Coronary artery (tissue), 2 donors: ENCODE data around the gene KCNA5.

ENCODE experiments used
- DNase-seq: peaks from one replicate; pipeline ENCODE4 v3.0.0-alpha.2; 2017; ENCODE audit warnings: low spot score
- H3K27ac ChIP-seq, 2 donors: fragments of 200-600 bp; sonication (generic); one replicate each; pipeline ENCODE4 v1.5.1; 2016 to 2019
- H3K4me3 ChIP-seq: fragments of 200-600 bp; sonication (generic); 2 replicates; pipeline ENCODE4 v1.5.1; 2016; ENCODE audit warnings: mild to moderate bottlenecking, moderate library complexity
- TF ChIP-seq, protein P1 (sequence below): fragments of 200-600 bp; sonication (generic); IDR thresholded peaks from one replicate; pipeline ENCODE4 v1.5.1; 2019; ENCODE audit warnings: antibody characterized with exemption

The KCNA5 gene

DNA sequence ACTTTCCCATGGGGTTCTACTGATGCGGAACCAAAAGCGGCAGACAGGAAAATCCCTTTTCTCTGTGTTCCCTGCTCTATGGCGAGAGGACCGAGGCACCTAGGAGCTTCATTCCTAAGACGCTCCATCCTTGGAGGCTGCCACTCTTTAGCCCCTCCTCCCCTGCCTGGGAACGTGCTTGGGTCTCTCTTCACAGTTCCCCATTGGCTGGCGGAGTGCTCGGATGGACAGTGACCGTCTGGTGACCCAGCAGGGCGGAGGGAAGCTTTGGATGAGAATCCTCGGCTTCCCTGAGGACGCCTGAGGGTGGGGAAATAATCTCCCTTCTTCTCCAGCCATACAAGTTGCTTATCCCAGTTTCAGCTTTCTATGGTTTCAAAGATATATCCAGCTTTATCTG lies 37.3 kb downstream of the KCNA5 start:
- TF ChIP-seq, protein P1, sequence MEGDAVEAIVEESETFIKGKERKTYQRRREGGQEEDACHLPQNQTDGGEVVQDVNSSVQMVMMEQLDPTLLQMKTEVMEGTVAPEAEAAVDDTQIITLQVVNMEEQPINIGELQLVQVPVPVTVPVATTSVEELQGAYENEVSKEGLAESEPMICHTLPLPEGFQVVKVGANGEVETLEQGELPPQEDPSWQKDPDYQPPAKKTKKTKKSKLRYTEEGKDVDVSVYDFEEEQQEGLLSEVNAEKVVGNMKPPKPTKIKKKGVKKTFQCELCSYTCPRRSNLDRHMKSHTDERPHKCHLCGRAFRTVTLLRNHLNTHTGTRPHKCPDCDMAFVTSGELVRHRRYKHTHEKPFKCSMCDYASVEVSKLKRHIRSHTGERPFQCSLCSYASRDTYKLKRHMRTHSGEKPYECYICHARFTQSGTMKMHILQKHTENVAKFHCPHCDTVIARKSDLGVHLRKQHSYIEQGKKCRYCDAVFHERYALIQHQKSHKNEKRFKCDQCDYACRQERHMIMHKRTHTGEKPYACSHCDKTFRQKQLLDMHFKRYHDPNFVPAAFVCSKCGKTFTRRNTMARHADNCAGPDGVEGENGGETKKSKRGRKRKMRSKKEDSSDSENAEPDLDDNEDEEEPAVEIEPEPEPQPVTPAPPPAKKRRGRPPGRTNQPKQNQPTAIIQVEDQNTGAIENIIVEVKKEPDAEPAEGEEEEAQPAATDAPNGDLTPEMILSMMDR = no peak
- peak overlapping the region; percentile 76 to 93 for H3K27ac ChIP-seq
- no peak for DNase-seq
- no peak overlapping the region for H3K4me3 ChIP-seq

DNA sequence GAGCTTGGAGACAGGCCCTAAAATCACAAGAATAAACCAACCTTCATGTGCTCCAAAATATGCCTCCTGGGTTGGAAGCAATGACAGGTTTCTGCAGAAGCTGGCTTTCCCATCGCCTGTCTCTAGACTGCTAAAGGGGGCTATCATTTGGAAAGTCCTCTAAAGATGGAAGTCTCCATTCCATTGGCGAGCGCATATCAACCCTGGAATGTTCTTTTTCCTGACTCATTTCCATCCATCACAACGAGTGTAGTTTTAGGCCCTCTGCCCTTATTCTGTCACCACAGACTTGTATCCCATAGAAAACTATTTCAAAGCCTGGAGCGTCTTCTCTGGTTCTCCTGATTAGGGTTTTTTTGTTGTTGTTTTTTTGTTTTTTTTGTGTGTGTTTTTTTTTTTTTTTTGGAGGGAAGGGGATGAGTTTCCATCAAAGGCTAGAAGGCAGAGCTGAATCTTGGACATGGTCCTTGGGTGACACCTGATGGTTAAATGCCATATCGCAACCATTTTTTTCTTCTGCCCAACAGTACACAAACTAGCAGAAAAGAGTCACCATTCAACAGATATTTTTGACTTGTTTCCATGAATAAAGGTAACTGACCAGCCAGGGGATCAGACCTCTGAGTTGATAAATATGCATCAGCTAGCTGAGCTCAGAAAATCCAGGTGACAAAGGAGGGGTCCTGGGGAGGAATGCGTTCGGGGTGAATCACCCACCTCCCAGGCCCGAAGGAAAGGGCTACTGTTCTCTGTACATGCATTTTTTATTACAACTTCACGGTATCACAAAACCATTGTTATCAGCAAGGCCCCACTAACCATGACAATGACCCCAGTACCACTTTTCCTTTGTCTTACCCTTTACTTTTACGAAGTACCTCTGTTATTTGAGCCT lies 40.5 kb downstream of the KCNA5 start:
- Histone ChIP-seq H3K27ac (peak overlapping the region; percentile 19 to 87), H3K4me3 (no peak overlapping the region)
- TF ChIP-seq, protein P1 = peak; percentile 58
- DNase-seq = no peak

DNA sequence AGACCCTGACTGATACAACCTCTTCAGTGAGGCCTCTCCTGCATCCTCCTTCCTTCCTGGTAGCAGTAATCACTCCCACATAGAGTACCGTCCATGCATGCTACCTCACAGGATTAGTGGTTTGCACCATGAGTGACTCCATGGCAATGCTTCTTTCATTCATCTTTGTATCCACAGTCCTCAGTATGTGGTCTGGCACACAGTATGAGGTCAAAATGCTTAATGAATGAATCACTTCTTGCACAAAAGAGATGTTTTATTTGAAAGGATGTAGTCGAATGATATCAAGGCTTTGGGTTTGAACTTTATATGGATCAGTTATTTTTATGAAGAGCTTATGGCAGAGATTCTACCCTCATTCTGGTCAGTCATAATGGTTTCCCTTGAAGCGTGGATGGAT lies 42.2 kb downstream of the KCNA5 start:
- H3K27ac ChIP-seq = no peak overlapping the region
- no peak for DNase-seq
- no peak overlapping the region for H3K4me3 ChIP-seq
- TF ChIP-seq, protein P1 = no peak

DNA sequence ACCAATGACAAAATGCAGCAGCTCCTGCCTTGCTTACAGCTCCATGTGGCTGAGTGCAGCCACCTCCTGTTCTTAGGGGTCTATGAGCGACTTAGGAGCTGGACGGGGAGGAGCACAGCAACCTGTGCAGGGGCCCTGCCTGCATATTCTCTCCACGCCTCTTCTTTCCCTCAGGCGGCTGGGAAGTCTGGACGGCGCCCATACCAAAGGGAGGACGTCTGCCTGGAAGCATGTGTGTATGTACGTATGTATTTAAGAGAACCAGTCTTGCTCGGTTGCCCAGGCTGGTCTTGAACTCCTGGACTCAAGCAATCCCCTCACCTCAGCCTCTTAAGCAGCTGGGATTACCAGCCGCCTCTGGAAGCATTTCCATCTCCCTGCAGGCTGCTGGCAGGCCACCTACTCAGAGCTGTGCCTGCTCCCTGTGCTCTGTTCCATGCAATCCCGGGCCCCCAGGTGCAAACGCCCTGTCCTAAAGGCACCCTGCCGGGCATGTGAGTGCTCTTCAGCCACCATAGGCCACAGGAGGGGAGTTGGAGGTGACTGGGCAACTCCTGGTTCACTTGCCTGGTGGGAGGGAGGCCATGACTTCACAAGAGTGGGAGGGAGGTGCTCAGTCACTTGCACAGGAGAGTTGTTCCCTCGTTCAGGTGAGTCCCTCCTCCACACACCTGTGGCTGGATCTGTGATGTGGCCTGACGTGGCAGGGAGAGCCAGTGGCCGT lies 44.3 kb downstream of the KCNA5 start:
- no peak for DNase-seq
- no peak overlapping the region for H3K4me3 ChIP-seq
- TF ChIP-seq, protein P1 = no peak
- H3K27ac ChIP-seq = peak overlapping the region in 1 of 2 donors; percentile 43

DNA sequence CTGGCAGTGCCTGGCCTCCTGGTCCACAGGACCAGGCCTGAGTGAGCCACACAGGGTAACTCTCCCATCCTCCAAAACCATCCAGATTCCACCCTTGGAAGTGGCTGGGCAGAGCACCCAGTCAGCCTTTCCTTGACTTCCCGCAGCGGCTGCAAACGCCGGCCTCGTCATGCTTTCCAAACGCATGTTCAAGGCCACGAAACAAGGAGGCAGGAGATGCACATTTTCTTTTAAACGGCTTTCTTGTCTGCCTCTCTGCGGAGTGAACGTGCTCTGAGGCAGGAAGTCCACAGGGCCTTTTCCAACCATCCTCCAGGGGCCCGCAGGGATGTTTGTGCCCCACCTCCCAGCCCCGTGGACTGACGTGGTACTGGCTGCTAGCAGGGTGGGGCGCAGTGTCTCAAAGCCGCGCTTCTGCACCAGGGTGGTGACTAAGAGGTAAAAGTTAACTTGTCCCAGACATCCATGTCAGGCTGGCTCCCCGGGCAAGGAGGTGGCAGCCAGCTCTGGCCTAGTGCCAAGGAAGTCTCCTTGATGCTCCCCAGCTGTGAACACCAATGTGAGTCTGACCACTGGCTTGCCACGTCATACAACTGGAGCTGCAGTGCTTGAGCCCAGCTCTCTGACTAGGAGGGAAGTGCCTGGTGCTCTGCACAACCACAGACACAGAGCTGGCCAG lies 45.0 kb downstream of the KCNA5 start:
- Histone ChIP-seq H3K27ac (peak overlapping the region in 1 of 2 donors; percentile 43), H3K4me3 (no peak overlapping the region)
- peak; percentile 89 for DNase-seq
- TF ChIP-seq, protein P1 = no peak

DNA sequence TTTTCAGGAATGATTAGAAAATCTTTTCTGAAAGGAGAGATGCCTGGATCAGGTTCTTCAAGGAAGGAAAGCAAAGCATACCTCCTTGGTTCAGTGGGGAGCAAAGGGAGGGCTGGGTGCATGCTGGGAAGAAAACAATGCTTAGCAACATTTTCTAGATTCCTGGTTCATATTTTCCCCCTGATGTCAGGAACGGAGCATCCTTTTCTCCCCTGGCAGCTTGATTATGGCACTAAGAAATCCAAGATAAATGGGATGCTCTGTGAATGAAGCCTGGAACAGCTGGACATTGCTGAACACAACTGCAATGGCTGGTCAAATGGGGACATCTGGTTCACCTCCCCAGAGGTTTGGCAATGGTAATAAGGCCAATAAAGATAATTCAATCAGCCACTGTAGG lies 50.9 kb downstream of the KCNA5 start:
- TF ChIP-seq, protein P1 = no peak
- Histone ChIP-seq H3K4me3 (no peak overlapping the region), H3K27ac (no peak overlapping the region)
- no peak for DNase-seq
